Breast epithelium (tissue), 4 donors: ENCODE results near the gene NRG3. TPM values are rescaled to one million over a fixed set of nuclear protein-coding genes. Genes with fewer than 3 reads are reported as not detected.

Experiments
- DNase-seq, 2 donors: peaks; one replicate each; pipeline ENCODE4 v3.0.0-alpha.2; 2019; ENCODE audit warnings: low spot score in 2 of 2
- H3K27ac ChIP-seq, 2 donors: fragments of 200-600 bp; sonication (generic) in 1 of 2; one replicate each; pipeline ENCODE4 v1.5.1; 2016 to 2019; ENCODE audit warnings: mild to moderate bottlenecking in 1 of 2
- H3K27me3 ChIP-seq, 2 donors: fragments of 200-600 bp; sonication (generic) in 1 of 2; one replicate each; pipeline versions ENCODE4 v1.5.1 to v1.6.0; 2017 to 2019; ENCODE audit warnings: control low read depth in 1 of 2, mild to moderate bottlenecking in 1 of 2
- H3K36me3 ChIP-seq: fragments of 200-600 bp; one replicate; pipeline ENCODE4 v1.5.1; 2019
- H3K4me1 ChIP-seq, 2 donors: fragments of 200-600 bp; sonication (generic); one replicate each; pipeline ENCODE4 v1.5.1; 2016 to 2019; ENCODE audit warnings: control low read depth in 1 of 2
- H3K4me3 ChIP-seq, 3 donors: fragments of 200-600 bp; sonication (generic); 1 replicate in 2 of 3; 2 replicates in 1 of 3; pipeline ENCODE4 v1.5.1; 2016 to 2019; ENCODE audit warnings: mild to moderate bottlenecking in 3 of 3, moderate library complexity in 2 of 3
- H3K9me3 ChIP-seq, 2 donors: fragments of 200-600 bp; sonication (generic) in 1 of 2; one replicate each; pipeline ENCODE4 v1.5.1; 2016 to 2019; ENCODE audit warnings: control low read depth in 1 of 2
- POLR2A ChIP-seq: fragments of 450-650 bp; IDR thresholded peaks from one replicate; pipeline ENCODE4 v1.6.1; 2016; ENCODE audit warnings: antibody characterized with exemption, mild to moderate bottlenecking, moderate library complexity
- POLR2AphosphoS5 ChIP-seq, 3 donors: sonication (generic); formaldehyde crosslinking; IDR thresholded peaks; one replicate each; pipeline ENCODE4 v1.6.1; 2017; ENCODE audit warnings: antibody characterized with exemption in 3 of 3
- intact Hi-C: fragments of 100-400 bp; cut with DNase I; formaldehyde crosslinking; loops from one replicate; pipeline ENCODE4 v1.15.1; 2023; ENCODE audit warnings: low total_unique reads
- total RNA-seq, 3 donors: library from RNA; depleted of rRNA; stranded (reverse); fragments of >200 nt; gene quantifications; one replicate each; pipeline ENCODE4 v1.1.0, GENCODE V29; 2016
- TF ChIP-seq, protein P1 (sequence below), 3 donors: fragments of 450-650 bp; IDR thresholded peaks; one replicate each; pipeline ENCODE4 v1.5.1; 2016 to 2017; ENCODE audit warnings: antibody characterized with exemption in 3 of 3, mild to moderate bottlenecking in 3 of 3, moderate library complexity in 3 of 3

The NRG3 gene
- total RNA-seq, 3 donors from 2014 or later: 0.16 to 0.88 (median 0.33) TPM

DNA sequence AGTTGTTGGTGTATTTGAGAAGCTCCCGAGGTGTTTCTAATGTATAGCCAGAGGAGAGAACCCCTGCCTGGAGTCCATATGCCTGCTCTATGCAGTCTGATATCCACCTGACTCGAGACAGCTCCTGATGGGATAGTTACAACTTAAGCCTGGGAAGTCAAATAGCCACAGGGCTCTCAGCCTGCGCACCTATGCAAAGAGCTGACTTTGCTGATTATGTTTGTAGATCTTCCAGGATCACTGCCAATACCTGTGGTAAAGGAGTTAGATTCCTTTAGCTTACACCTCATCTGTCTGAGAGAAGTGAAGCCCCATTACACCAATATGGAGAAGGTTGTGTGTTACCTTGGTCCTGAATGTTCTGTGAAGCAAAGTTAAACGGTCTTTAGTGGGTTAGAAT lies 1063.3 kb downstream of the NRG3 start:
- intact Hi-C loops: no loop called here

DNA sequence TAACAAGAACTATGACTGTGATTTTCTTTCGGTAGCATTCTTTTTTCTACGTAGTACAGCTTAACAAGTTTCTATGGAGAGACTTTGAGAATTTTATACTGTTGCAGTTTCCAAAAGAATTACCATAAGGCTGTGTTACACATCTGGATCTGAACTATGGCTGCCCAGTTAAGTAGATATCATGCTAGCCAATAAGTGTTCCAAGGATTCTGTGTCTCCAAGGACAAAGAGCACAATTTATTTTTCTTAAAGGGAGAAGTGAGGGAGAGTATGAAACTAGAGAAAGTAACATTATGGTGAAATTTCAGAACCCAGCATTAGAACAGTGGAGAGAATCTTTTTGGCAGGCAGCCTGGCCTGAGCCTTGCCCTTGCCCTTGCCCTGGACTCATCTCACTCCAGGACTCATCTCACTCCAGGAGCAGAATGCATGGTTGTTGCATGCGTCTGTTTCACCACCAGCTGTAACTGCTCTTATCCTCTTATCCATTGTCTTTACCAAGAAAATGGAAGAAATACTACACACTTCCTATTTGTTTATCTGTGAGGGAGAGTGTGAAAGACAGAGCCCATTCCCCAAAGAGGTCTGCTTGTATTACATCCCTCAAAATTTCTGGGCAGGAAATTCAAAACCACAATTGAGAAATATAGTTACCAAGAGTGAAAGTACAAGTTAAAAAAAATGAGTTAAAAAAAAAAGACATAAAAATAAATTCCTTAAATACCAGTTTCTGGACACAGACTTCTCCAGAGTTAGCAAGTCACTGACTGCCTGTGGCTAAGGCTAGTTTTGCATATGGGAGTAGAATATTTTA lies 1067.5 kb downstream of the NRG3 start:
- no peak for DNase-seq
- Histone ChIP-seq H3K27ac (peak overlapping the region in 1 of 2 donors; percentile 12), H3K36me3 (no peaks in the 10 kb centered on the region), H3K9me3 (no peaks in the 10 kb centered on the region), H3K27me3 (no peaks in the 10 kb centered on the region), H3K4me1 (no peaks in the 10 kb centered on the region), H3K4me3 (no peak overlapping the region)
- TF ChIP-seq POLR2A (no peak), POLR2AphosphoS5 (IDR thresholded peaks at IDR 0.05) (no peak)
- TF ChIP-seq, protein P1, sequence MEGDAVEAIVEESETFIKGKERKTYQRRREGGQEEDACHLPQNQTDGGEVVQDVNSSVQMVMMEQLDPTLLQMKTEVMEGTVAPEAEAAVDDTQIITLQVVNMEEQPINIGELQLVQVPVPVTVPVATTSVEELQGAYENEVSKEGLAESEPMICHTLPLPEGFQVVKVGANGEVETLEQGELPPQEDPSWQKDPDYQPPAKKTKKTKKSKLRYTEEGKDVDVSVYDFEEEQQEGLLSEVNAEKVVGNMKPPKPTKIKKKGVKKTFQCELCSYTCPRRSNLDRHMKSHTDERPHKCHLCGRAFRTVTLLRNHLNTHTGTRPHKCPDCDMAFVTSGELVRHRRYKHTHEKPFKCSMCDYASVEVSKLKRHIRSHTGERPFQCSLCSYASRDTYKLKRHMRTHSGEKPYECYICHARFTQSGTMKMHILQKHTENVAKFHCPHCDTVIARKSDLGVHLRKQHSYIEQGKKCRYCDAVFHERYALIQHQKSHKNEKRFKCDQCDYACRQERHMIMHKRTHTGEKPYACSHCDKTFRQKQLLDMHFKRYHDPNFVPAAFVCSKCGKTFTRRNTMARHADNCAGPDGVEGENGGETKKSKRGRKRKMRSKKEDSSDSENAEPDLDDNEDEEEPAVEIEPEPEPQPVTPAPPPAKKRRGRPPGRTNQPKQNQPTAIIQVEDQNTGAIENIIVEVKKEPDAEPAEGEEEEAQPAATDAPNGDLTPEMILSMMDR (IDR thresholded peaks at IDR 0.05): no peak
- intact Hi-C loops: no loop called here

More for the DNA sequence above, 1063.3 kb downstream of the NRG3 start:
- H3K9me3 ChIP-seq: no peaks in the 10 kb centered on the region
- no peaks in the 10 kb centered on the region for H3K4me1 ChIP-seq
- H3K4me3 ChIP-seq: no peak overlapping the region
- TF ChIP-seq POLR2AphosphoS5 (IDR thresholded peaks at IDR 0.05) (no peak), POLR2A (no peak)
- TF ChIP-seq, protein P1 (IDR thresholded peaks at IDR 0.05): no peak
- H3K27ac ChIP-seq: no peak overlapping the region
- no peaks in the 10 kb centered on the region for H3K27me3 ChIP-seq
- H3K36me3 ChIP-seq: no peaks in the 10 kb centered on the region
- peak in 1 of 2 donors; percentile 19 for DNase-seq

DNA sequence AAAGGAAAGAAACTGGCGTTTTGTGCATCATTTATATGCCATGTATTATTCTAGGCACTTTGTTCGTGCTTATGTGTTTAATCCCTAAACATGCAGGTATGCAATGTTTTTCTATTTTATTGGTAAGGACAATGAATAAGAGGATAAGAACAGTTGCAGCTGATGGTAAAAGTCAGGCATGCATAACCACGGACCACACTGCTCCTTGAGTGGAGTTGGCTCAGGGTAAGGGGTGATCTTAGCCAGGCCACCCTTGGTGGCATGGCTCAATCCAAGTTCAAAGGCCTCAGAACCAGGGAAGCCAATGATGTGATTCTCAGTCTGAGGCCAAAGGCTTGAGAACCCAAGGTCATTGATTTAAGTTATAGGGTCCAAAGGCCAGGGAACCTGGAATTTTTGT lies 1068.1 kb downstream of the NRG3 start:
- no peak overlapping the region for H3K4me3 ChIP-seq
- H3K4me1 ChIP-seq: no peaks in the 10 kb centered on the region
- no peaks in the 10 kb centered on the region for H3K9me3 ChIP-seq
- intact Hi-C loops: no loop called here
- no peak for DNase-seq
- TF ChIP-seq POLR2AphosphoS5 (IDR thresholded peaks at IDR 0.05) (no peak), POLR2A (no peak)
- TF ChIP-seq, protein P1 (IDR thresholded peaks at IDR 0.05): no peak
- no peaks in the 10 kb centered on the region for H3K36me3 ChIP-seq
- no peaks in the 10 kb centered on the region for H3K27me3 ChIP-seq
- no peak overlapping the region for H3K27ac ChIP-seq

DNA sequence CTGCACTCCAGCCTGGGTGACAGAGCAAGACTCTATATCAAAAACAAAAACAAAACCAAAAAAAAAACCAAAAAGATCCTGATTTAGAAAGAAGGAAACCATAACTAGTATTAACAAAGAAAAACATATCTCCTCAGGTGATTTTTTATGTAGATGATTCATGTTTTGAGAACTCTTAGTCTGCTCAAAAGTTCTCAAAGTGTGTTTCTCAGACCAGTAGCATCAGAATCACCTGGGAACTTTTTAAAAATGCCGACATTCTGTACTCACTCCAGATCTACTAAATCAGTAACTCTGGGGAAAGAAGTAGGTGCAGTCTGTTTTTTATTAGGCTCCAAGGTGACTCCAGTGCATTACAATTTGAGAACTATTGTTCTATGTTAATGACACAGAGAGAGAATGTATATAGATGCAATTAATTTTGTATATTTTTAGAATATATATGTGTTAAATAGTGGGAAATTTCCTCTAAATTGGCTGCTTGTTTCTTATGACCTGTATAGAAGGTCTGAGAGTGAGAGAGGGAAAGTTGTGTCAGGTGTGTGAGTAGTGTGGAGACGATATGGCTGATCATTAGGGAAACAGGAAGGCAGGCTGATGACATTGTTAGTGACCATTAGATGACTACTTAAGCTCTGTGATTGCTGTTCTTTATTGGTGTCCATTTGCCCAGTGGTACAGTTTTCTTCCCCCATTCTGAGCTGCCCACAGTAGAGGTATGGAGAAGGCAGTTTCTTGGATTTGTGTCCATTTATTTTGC lies 1075.0 kb downstream of the NRG3 start:
- no peaks in the 10 kb centered on the region for H3K27me3 ChIP-seq
- intact Hi-C loops: no loop called here
- H3K36me3 ChIP-seq: no peaks in the 10 kb centered on the region
- H3K27ac ChIP-seq: no peak overlapping the region
- no peak for DNase-seq
- H3K9me3 ChIP-seq: no peaks in the 10 kb centered on the region
- no peaks in the 10 kb centered on the region for H3K4me1 ChIP-seq
- no peak for TF ChIP-seq POLR2AphosphoS5 (IDR thresholded peaks at IDR 0.05)
- no peak for TF ChIP-seq POLR2A
- TF ChIP-seq, protein P1 (IDR thresholded peaks at IDR 0.05): no peak
- no peak overlapping the region for H3K4me3 ChIP-seq

DNA sequence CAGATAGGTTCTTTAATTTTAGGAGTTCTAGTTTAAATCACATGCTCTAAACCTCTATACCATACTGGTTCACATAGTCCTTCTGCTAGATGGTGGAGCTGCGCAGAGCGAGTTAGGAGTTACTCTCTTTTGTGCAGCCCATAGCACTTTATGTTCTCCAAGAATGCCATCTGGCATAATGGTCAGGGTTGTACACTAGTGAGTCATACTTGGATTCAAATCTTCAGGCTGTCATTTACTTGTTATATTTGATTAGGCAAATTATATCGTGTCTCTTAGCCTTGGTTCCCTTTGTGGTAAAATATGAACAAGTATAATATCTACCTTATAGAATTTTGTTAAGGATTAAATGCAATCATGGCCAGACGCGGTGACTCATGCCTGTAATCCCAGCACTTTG lies 1078.3 kb downstream of the NRG3 start:
- Histone ChIP-seq H3K36me3 (no peaks in the 10 kb centered on the region), H3K4me3 (no peak overlapping the region), H3K4me1 (no peaks in the 10 kb centered on the region), H3K27ac (no peak overlapping the region), H3K27me3 (no peaks in the 10 kb centered on the region), H3K9me3 (no peaks in the 10 kb centered on the region)
- intact Hi-C loops: no loop called here
- TF ChIP-seq POLR2A (no peak), POLR2AphosphoS5 (IDR thresholded peaks at IDR 0.05) (no peak)
- TF ChIP-seq, protein P1 (IDR thresholded peaks at IDR 0.05): no peak
- no peak for DNase-seq
